GM21390 (cell line): ENCODE measurements around the gene BTF3.
"Not testable (repeated sequence)": the region's sequence is repeated elsewhere in the genome, so short reads cannot be mapped to it uniquely, and the experiment has no call there.

Experiments
- ATAC-seq: cut with Tn5 transposase; IDR thresholded peaks from one replicate; pipeline ENCODE4 v1.9.1; 2021; ENCODE audit not compliant: unreplicated experiment

The BTF3 gene

GRCh38 chr5:73498057-73498992 is at the start of gene BTF3:
BTF3 (plus strand) TSS chr5:73498442; CDS start chr5:73498668, 226 bp downstream.
- ATAC-seq = peak; percentile 96

- no peak for ATAC-seq
Measured at GRCh38 chr5:73448463-73449136, 49.6 kb upstream of the BTF3 start, which contains the start of gene FOXD1. FOXD1 (minus strand) TSS chr5:73448777; CDS start chr5:73448362, 415 bp downstream.

GRCh38 chr5:73450137-73450536 is 48.1 kb upstream of the BTF3 start:
- ATAC-seq = no peak

GRCh38 chr5:73450672-73451223 is 47.5 kb upstream of the BTF3 start:
- ATAC-seq = no peak

- ATAC-seq = no peak
Measured at GRCh38 chr5:73451224-73452130, 46.8 kb upstream of the BTF3 start.

- ATAC-seq = no peak
Measured at GRCh38 chr5:73452215-73452614, 46.0 kb upstream of the BTF3 start.

- ATAC-seq = peak; percentile 67
Measured at GRCh38 chr5:73454379-73455036, 43.7 kb upstream of the BTF3 start.

GRCh38 chr5:73456462-73456861 is 41.8 kb upstream of the BTF3 start:
- not testable (repeated sequence) for ATAC-seq

- ATAC-seq = no peak
Measured at GRCh38 chr5:73459366-73459765, 38.9 kb upstream of the BTF3 start.

- no peak for ATAC-seq
Measured at GRCh38 chr5:73460133-73460532, 38.1 kb upstream of the BTF3 start.

GRCh38 chr5:73464016-73464745 is 34.1 kb upstream of the BTF3 start:
- no peak for ATAC-seq

GRCh38 chr5:73468638-73469037 is 29.6 kb upstream of the BTF3 start:
- not testable (repeated sequence) for ATAC-seq

- ATAC-seq = no peak
Measured at GRCh38 chr5:73469878-73470277, 28.4 kb upstream of the BTF3 start.

- no peak for ATAC-seq
Measured at GRCh38 chr5:73471654-73472053, 26.6 kb upstream of the BTF3 start.

GRCh38 chr5:73472116-73472515 is 26.1 kb upstream of the BTF3 start:
- ATAC-seq = no peak

- no peak for ATAC-seq
Measured at GRCh38 chr5:73480500-73480899, 17.7 kb upstream of the BTF3 start.

- ATAC-seq = no peak
Measured at GRCh38 chr5:73482383-73483136, 15.7 kb upstream of the BTF3 start.

GRCh38 chr5:73483676-73484075 is 14.6 kb upstream of the BTF3 start:
- ATAC-seq = no peak

GRCh38 chr5:73484511-73484910 is 13.7 kb upstream of the BTF3 start:
- no peak for ATAC-seq
